Tibial nerve (tissue), 4 donors: ENCODE results near the gene OR7C2.

Experiments used
- CTCF ChIP-seq, 5 experiments: fragments of 200-600 bp in 3 of 5; fragments of 450-650 bp in 2 of 5; sonication (generic) in 3 of 5; IDR thresholded peaks; one replicate each; pipeline ENCODE4 v1.5.1; 2016 to 2019; ENCODE audit warnings: antibody characterized with exemption in 5 of 5, mild to moderate bottlenecking in 3 of 5, moderate library complexity in 2 of 5
- EP300 ChIP-seq, 2 donors: sonication (generic); formaldehyde crosslinking; IDR thresholded peaks; one replicate each; pipeline ENCODE4 v1.6.1; 2017; ENCODE audit warnings: antibody characterized with exemption in 2 of 2, mild to moderate bottlenecking in 1 of 2
- POLR2A ChIP-seq, 2 donors: fragments of 450-650 bp; IDR thresholded peaks; one replicate each; pipeline ENCODE4 v1.6.1; 2017; ENCODE audit warnings: antibody characterized with exemption in 2 of 2, mild to moderate bottlenecking in 2 of 2, moderate library complexity in 2 of 2

- TF ChIP-seq CTCF (IDR thresholded peaks at IDR 0.05) = no peak
- TF ChIP-seq POLR2A (IDR thresholded peaks at IDR 0.05) = no peak
- TF ChIP-seq EP300 (IDR thresholded peaks at IDR 0.05) = no peak
Measured at GRCh38 chr19:14940266-14940665, 1.0 kb upstream of the OR7C2 start.
